NOMO-1 treated with DMSO at 0.1 percent for 48 hours (cell line): ENCODE measurements around the gene CDK5RAP2.
A peak's percentile ranks its signal among the peaks of the same experiment; 100 is the strongest.

Source experiments
- DNase-seq: peaks from one replicate; lab custom pipeline; 2025; ENCODE audit not compliant: unreplicated experiment; lab: John Stamatoyannopoulos, UW

CDK5RAP2 gene

DNA sequence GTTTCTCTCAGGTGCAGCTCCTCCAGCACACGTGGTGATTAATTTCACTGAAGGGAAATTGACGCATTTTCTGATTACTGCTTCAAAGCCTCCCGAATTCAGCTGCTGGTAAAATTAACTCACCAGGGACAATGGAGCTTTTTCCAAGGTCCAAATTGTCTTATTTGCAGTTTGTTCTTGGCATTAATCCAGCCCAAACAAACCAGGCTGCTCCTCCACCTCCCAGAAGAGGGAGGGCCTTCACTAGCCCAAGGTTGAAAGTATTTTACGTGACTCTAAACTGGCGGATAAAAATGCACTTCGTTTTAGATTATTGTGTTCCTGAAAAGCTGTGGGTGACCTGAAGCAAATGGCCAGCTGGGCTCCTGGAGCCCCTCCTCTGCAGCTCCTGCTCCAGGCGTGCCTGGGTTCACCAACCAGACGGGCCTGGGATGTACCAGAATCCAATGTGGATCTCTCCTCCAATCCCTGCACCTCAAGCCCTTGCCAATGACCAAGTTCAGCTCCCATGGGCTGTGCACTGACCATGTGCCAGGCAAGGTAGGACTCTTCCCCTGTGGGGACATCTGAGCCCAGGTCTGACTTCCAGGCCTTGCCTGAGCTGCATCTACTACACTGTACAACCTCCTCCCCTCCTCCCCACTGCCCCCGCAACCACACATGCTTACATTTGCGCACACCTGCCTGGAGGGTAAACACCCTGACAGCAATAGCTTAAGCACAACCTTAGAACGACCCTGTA, 193.4 kb downstream of the CDK5RAP2 start:
- DNase-seq: no peak

DNA sequence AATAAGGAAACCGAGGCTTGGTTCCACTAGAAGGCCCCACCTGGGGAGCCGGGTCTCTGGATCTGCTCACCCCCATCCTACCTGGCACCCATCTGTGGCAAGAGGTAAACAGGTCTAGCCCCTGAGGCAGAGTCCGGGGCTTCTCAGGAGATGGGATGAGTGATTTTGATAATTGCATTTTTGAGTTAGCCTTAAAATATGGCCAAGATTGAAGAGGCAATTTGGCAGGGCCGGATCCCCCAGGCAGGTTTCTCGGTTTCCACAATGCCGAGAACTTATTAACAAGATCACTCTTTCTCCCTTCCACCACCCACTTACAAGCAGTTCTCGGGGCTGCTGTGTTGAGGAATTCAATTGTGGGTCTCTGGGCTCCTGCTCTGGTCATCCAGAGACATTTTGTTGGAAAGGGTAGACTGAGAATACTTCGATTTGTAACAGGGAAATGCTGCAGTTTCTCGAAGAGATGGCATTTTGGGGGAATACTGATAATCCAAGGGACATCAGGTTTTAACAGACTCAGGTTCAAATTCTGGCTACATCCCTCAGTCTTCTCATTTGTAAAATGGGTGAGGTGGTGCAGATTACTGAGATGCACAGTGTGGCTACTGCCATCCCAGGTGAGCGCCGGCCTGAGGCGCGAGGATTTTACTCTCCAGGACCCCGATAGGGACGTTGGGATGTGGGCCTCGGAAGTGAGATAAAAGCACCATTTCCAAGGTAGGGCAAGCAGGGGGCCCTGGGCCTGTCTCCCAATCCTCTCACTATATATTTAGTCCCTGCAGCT, 194.2 kb downstream of the CDK5RAP2 start:
- DNase-seq: no peak

GRCh38 chr9:120384925-120385272, 195.1 kb downstream of the CDK5RAP2 start:
- no peak for DNase-seq

DNA sequence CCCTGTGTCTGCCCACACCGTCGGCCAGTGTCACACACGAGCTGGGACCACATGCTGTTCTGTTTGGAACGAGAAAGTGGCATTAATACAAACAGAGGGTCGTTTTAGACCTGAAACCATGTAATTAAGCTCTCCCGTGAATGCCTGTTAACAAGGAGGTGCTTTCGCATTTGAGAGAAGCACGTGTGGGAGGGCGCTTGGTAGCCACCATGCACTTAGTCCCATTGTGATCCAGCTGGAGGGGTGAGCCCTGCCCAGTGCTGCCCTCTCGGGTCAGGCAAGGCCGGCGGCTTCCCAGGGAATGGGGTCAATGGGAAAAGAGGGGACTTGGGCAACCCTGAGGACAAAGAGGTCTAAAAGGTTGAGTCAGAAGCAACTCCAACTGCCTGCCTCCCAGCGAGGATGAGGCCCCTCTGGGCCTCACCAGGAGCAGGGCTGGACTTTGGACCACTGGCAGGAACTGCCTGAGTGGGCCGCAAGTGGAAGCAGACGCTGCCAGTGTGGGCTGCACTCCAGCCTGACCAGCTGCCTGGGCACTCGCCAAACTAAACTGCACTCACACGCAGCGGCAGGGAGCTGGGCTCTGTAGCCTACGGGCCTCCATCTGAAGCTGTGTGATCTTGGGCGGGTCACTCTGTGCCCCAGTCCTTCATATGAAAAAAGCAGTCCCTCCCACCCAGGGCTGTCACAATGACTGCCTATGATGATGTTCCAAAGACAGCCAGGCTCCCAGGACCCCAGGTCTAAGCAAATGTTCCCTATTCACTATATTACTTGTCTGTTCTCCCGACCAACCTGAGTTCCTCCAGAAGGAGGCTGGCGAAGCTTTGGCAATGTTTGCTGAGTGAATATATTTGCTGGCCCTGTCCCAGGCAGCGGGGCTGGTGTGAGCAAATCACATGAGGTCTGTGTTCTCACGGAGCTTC, 195.7 kb downstream of the CDK5RAP2 start:
- no peak for DNase-seq

- DNase-seq: no peak
Measured at GRCh38 chr9:120383611-120383998, 196.4 kb downstream of the CDK5RAP2 start.

GRCh38 chr9:120382453-120382852, 197.5 kb downstream of the CDK5RAP2 start:
- DNase-seq: no peak

DNA sequence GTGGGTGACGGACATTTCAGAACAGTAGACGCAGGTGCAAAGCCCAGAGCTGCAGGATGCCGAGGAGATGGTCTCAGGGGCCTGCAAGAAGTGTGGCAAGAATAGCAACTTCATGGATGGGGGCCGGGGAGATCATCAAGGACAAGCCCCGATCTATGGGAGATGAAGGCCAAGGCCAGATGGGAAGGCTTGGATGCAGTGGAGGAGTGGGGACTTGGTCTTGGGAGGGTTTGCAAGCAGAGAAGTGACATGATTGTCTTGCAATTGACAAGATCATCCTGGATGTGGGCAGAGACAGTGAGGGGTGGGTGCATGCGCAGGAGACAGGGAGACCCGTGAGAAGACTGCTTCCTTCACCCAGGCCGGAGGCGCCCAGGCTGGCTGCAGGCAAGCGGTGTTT, 198.1 kb downstream of the CDK5RAP2 start:
- no peak for DNase-seq

DNA sequence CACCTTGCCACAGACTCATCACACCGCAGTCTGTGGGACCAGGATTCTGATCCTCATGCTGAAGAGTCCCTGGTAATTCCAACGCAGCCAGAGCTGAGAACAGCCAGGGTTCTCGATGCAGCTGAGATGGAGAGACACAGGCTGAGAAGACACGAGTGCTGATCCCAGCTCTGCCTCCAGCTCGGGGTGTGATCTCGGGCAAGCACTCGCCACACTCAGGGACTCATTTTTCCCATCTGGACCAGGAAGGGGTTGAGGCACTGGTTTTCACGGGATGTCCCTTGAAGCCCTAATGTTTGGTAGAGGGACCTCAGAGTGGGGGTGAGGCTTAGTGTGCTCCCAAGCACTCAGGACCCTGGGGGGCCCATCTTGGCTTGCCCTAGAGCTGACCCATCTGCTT, 200.4 kb downstream of the CDK5RAP2 start:
- no peak for DNase-seq

DNA sequence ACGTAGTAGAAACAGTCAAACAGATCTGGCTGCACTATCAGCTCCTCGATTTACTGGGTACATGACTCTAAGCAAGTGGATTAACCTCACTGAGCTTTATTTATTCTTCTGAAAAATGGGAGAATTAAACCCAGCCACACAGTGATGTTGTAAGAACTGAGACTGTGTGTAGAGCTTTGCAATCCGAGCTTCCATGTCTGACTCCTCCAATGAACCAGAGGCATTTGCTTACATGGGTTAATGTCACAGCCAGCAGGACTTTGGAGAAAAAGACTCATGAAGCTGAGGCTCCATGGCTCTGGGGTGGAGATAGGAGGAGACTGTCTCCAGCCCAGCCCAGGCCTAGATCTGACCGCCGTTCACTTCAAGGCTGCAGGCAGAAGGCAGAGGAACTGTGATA, 201.3 kb downstream of the CDK5RAP2 start:
- DNase-seq: no peak

DNA sequence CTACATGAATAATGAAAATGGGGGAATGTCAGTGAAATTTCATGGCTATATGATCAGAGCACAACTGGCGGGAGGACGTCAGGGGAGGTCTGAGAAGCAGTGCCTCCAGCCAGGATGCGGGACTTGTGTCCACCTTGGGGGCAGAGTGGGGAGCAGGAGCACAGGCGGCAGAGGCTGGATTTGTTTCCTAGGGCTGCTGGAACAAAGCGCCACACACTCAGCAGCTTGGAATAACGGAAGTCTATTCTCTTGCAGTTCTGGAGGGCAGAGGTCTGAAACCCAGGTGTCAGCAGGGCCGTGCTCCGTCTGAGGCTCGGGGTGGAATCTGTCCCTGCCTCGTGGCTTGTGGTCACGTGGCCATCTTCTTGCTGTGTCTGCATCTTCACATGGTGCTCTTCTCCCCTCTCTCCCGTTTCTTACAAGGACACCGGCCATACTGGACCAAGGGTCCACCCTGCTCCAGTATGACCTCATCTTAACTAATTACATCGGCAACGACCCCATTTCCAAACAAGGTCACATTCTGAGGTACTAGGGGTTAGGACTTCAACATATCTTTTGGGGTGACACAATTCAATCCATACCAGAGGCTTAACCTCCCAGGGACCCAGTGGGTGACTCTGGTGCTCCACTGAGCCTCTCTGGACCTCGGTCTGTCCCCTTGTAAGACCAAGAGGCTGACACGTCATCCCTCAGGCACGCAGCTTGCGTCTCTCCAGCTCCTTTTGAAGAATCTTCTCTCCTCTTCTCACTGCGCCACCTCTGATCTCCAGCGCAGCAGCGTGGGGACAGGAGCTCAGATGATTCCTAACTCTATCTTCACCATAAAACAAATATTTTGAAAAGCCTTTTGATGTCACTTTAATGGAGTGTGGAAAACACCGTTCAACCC, 202.5 kb downstream of the CDK5RAP2 start:
- DNase-seq: no peak

DNA sequence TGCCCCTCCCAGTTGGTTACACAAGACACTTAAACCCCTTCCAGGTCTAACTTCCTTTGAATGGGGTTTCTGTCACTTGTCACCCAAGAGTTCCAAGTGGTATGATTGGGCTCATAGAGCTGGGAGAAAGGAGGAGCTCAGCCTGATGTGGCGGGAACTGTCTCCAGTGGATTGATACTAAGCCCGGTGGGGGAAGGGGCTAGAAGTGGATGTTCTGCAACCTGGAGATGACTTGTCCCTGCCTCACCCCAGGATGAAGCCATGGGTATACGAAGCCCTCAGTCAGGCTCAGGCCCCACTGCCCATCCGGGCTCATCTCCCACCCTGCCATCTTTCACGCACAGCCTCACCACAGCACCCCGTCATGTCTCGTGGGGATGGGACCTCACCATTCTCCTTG, 203.9 kb downstream of the CDK5RAP2 start:
- no peak for DNase-seq

DNA sequence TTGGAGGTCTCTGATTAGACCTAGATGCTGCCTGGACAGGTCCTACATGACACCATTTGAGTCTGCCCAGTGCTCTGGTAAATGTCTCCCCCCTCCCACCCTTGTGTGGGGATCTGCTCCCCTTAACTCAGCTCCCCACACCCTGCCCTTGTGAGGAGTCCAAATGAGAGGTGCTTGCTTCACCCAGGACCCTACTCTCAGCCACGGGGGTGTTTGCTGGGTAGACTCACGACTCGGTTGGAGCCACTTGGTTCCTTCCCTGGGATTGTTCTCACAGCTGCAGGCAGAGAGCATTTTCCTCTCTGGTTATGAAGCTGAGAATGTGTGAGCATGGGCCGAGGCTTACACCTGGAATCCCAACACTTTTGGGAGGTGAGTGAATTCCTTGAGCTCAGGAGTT, 204.7 kb downstream of the CDK5RAP2 start:
- no peak for DNase-seq

GRCh38 chr9:120374817-120375216, 205.2 kb downstream of the CDK5RAP2 start:
- DNase-seq: no peak

- no peak for DNase-seq
Measured at GRCh38 chr9:120374239-120374638, 205.7 kb downstream of the CDK5RAP2 start.

DNA sequence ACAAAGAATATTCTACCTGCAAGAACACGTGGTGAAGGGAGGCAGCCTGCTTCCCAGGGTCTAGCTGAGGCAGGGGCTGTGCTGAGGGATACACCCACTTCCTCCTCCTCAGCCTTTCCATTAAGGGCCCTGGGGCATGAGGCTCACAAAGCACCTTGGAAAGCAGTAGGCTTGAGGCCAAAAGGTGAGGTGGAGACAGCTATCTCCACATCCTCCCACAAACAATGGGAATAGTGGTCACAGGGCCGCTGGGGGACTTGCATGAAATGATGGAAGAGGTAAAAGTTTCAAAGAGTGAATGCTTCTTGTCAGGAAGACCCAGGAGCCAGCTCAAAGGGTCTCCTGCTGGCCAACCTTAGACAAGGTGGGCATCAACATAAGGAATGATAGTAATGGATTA, 207.9 kb downstream of the CDK5RAP2 start:
- DNase-seq: no peak

- no peak for DNase-seq
Measured at GRCh38 chr9:120369608-120370220, 210.3 kb downstream of the CDK5RAP2 start.

- DNase-seq: no peak
Measured at GRCh38 chr9:120368799-120369198, 211.2 kb downstream of the CDK5RAP2 start.

DNA sequence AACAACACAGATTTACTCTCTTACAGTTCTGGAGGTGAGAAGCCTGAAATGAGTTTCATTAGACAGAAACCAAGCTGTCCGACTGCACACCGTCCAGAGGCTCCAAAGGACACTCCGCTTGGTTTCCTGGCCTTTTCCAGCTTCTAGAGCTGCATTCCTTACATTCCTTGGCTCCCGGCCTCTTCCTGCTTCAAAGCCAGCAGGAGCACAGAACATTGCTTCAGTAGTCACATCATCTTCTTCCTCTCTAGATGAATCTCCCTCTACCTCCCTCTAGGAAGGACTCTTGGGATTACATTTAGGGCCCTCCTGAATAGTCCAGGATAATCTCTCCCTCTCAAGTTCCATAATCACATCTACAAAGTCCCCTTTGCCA, 213.3 kb downstream of the CDK5RAP2 start:
- DNase-seq: no peak

- DNase-seq: peak; percentile 18
Measured at GRCh38 chr9:120365386-120365785, 214.6 kb downstream of the CDK5RAP2 start.

GRCh38 chr9:120363697-120364096, 216.3 kb downstream of the CDK5RAP2 start:
- no peak for DNase-seq
